ENCODE data around the gene AP3D1.
"Not testable (repeated sequence)": the region's sequence is repeated elsewhere in the genome, so short reads cannot be mapped to it uniquely, and the experiment has no call there.

Gene AP3D1

GRCh38 chr19:2149980-2150793 lies 1.2 kb downstream of the AP3D1 start:
- no peak for DNase-seq

GRCh38 chr19:2148482-2149135 lies 2.8 kb downstream of the AP3D1 start:
- DNase-seq = no peak

GRCh38 chr19:2145831-2146241 lies 5.5 kb downstream of the AP3D1 start:
- DNase-seq = no peak

- no peak for DNase-seq
Measured at GRCh38 chr19:2144190-2144589, 7.2 kb downstream of the AP3D1 start.

- DNase-seq = no peak
Measured at GRCh38 chr19:2142173-2142829, 9.1 kb downstream of the AP3D1 start.

- no peak for DNase-seq
Measured at GRCh38 chr19:2140138-2140569, 11.2 kb downstream of the AP3D1 start.

- no peak for DNase-seq
Measured at GRCh38 chr19:2139385-2140137, 11.8 kb downstream of the AP3D1 start.

GRCh38 chr19:2138061-2138728 lies 13.2 kb downstream of the AP3D1 start:
- DNase-seq = no peak

GRCh38 chr19:2136796-2137195 lies 14.6 kb downstream of the AP3D1 start:
- DNase-seq = no peak

- DNase-seq = no peak
Measured at GRCh38 chr19:2135474-2136402, 15.6 kb downstream of the AP3D1 start.

GRCh38 chr19:2132731-2133490 lies 18.5 kb downstream of the AP3D1 start:
- DNase-seq = no peak

GRCh38 chr19:2132191-2132590 lies 19.2 kb downstream of the AP3D1 start:
- DNase-seq = no peak

GRCh38 chr19:2131012-2131975 lies 20.1 kb downstream of the AP3D1 start:
- not testable (repeated sequence) for DNase-seq

GRCh38 chr19:2129892-2130770 lies 21.2 kb downstream of the AP3D1 start:
- no peak for DNase-seq

GRCh38 chr19:2129486-2129885 lies 21.9 kb downstream of the AP3D1 start:
- no peak for DNase-seq

GRCh38 chr19:2129022-2129421 lies 22.3 kb downstream of the AP3D1 start:
- no peak for DNase-seq

- not testable (repeated sequence) for DNase-seq
Measured at GRCh38 chr19:2128252-2128651, 23.1 kb downstream of the AP3D1 start.

- no peak for DNase-seq
Measured at GRCh38 chr19:2127758-2128157, 23.6 kb downstream of the AP3D1 start.
